ENCODE data around the gene ACTL6B. TPM values are rescaled to one million over a fixed set of nuclear protein-coding genes. Genes with fewer than 3 reads are reported as not detected.
A peak's percentile ranks its signal among the peaks of the same experiment; 100 is the strongest.

ACTL6B gene
- total and polyA plus RNA-seq, 9 of the 15 experiments (the other 6 are each of a cell fraction or from before 2014, with no cell fraction given): not detected

DNA sequence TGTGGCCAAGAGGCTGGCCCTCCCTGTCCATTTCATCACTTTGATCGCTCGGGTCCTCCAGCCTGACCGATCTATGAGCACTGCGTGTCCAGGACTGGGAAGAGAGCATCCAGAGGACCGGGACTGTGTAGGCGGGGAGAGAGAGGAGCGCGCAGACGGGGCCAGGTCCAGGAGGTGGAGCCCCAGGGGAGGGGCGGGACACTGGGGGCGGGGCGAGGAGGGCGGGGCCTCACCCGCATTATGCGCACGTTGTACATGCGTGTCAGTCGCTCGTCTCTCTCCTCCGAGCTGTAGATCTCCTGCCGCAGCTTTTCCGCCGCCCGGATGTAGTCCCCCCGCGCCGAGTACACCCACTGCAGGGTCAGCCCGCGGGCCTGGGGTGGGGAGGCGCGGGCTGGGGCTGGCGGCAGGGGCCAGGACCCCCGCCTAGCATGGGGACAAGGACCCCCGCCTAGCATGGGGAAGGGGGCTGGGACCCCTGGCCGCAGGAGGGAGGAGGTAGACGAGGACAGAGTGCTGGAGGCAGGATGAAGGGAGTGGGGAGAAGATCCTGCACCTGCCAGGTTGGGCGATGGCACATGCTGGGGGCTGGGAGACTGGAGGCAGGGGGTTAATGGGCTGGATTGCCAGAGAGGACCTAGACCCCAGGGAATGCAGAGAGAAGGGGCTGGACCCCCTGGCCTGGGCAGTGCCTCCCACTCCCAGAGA lies 29.6 kb downstream of the ACTL6B start (continued):
- TF ChIP-seq, protein P1, sequence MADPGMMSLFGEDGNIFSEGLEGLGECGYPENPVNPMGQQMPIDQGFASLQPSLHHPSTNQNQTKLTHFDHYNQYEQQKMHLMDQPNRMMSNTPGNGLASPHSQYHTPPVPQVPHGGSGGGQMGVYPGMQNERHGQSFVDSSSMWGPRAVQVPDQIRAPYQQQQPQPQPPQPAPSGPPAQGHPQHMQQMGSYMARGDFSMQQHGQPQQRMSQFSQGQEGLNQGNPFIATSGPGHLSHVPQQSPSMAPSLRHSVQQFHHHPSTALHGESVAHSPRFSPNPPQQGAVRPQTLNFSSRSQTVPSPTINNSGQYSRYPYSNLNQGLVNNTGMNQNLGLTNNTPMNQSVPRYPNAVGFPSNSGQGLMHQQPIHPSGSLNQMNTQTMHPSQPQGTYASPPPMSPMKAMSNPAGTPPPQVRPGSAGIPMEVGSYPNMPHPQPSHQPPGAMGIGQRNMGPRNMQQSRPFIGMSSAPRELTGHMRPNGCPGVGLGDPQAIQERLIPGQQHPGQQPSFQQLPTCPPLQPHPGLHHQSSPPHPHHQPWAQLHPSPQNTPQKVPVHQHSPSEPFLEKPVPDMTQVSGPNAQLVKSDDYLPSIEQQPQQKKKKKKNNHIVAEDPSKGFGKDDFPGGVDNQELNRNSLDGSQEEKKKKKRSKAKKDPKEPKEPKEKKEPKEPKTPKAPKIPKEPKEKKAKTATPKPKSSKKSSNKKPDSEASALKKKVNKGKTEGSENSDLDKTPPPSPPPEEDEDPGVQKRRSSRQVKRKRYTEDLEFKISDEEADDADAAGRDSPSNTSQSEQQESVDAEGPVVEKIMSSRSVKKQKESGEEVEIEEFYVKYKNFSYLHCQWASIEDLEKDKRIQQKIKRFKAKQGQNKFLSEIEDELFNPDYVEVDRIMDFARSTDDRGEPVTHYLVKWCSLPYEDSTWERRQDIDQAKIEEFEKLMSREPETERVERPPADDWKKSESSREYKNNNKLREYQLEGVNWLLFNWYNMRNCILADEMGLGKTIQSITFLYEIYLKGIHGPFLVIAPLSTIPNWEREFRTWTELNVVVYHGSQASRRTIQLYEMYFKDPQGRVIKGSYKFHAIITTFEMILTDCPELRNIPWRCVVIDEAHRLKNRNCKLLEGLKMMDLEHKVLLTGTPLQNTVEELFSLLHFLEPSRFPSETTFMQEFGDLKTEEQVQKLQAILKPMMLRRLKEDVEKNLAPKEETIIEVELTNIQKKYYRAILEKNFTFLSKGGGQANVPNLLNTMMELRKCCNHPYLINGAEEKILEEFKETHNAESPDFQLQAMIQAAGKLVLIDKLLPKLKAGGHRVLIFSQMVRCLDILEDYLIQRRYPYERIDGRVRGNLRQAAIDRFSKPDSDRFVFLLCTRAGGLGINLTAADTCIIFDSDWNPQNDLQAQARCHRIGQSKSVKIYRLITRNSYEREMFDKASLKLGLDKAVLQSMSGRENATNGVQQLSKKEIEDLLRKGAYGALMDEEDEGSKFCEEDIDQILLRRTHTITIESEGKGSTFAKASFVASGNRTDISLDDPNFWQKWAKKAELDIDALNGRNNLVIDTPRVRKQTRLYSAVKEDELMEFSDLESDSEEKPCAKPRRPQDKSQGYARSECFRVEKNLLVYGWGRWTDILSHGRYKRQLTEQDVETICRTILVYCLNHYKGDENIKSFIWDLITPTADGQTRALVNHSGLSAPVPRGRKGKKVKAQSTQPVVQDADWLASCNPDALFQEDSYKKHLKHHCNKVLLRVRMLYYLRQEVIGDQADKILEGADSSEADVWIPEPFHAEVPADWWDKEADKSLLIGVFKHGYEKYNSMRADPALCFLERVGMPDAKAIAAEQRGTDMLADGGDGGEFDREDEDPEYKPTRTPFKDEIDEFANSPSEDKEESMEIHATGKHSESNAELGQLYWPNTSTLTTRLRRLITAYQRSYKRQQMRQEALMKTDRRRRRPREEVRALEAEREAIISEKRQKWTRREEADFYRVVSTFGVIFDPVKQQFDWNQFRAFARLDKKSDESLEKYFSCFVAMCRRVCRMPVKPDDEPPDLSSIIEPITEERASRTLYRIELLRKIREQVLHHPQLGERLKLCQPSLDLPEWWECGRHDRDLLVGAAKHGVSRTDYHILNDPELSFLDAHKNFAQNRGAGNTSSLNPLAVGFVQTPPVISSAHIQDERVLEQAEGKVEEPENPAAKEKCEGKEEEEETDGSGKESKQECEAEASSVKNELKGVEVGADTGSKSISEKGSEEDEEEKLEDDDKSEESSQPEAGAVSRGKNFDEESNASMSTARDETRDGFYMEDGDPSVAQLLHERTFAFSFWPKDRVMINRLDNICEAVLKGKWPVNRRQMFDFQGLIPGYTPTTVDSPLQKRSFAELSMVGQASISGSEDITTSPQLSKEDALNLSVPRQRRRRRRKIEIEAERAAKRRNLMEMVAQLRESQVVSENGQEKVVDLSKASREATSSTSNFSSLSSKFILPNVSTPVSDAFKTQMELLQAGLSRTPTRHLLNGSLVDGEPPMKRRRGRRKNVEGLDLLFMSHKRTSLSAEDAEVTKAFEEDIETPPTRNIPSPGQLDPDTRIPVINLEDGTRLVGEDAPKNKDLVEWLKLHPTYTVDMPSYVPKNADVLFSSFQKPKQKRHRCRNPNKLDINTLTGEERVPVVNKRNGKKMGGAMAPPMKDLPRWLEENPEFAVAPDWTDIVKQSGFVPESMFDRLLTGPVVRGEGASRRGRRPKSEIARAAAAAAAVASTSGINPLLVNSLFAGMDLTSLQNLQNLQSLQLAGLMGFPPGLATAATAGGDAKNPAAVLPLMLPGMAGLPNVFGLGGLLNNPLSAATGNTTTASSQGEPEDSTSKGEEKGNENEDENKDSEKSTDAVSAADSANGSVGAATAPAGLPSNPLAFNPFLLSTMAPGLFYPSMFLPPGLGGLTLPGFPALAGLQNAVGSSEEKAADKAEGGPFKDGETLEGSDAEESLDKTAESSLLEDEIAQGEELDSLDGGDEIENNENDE (IDR thresholded peaks at IDR 0.05; ENCODE audit: low read depth, low read length): no peak
- TF ChIP-seq SETDB1 (IDR thresholded peaks at IDR 0.05; ENCODE audit: low read length): no peak
- TF ChIP-seq, protein P2, sequence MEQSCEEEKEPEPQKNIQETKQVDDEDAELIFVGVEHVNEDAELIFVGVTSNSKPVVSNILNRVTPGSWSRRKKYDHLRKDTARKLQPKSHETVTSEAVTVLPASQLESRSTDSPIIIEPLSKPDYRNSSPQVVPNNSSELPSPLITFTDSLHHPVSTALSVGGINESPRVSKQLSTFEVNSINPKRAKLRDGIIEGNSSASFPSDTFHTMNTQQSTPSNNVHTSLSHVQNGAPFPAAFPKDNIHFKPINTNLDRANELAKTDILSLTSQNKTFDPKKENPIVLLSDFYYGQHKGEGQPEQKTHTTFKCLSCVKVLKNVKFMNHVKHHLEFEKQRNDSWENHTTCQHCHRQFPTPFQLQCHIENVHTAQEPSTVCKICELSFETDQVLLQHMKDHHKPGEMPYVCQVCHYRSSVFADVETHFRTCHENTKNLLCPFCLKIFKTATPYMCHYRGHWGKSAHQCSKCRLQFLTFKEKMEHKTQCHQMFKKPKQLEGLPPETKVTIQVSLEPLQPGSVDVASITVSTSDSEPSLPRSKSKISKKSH (CRISPR knock-in tag; IDR thresholded peaks at IDR 0.05): no peak
- TF ChIP-seq ZFP30 (CRISPR knock-in tag; IDR thresholded peaks at IDR 0.05; ENCODE audit: borderline replicate concordance): no peak
- TF ChIP-seq FOXJ2 (tag; IDR thresholded peaks at IDR 0.05): no peak
- no peak for TF ChIP-seq WHSC1 (IDR thresholded peaks at IDR 0.05; ENCODE audit: low read length)
- no peak for TF ChIP-seq STAG1 (CRISPR knock-in tag; IDR thresholded peaks at IDR 0.05; ENCODE audit: borderline replicate concordance)
- TF ChIP-seq GABPB1 (CRISPR knock-in tag; IDR thresholded peaks at IDR 0.05): peak; percentile 52; the same call in 1 of the 2 replicates
- peak in 1 of 2 experiments; percentile 46; a peak in 1 of 4 replicates for TF ChIP-seq HDAC1 (IDR thresholded peaks at IDR 0.05)
- TF ChIP-seq TBL1XR1 (IDR thresholded peaks at IDR 0.05; ENCODE audit: low read length in 2 of 2): no peak
- no peak for TF ChIP-seq GATAD2A (IDR thresholded peaks at IDR 0.05)
- TF ChIP-seq POLR2A (conservative IDR thresholded peaks at IDR 0.05): peak; percentile 71; the same call in 1 of the 2 replicates
- peak; percentile 71 for TF ChIP-seq CXXC5 (CRISPR knock-in tag; IDR thresholded peaks at IDR 0.05)
- TF ChIP-seq, protein P3, sequence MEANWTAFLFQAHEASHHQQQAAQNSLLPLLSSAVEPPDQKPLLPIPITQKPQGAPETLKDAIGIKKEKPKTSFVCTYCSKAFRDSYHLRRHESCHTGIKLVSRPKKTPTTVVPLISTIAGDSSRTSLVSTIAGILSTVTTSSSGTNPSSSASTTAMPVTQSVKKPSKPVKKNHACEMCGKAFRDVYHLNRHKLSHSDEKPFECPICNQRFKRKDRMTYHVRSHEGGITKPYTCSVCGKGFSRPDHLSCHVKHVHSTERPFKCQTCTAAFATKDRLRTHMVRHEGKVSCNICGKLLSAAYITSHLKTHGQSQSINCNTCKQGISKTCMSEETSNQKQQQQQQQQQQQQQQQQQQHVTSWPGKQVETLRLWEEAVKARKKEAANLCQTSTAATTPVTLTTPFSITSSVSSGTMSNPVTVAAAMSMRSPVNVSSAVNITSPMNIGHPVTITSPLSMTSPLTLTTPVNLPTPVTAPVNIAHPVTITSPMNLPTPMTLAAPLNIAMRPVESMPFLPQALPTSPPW (CRISPR knock-in tag; IDR thresholded peaks at IDR 0.05): peak; percentile 72
- no peak for TF ChIP-seq ZNF507 (tag; conservative IDR thresholded peaks at IDR 0.05)

Data from K562 (cell line).